Measurements from ENCODE around the gene CCDC158. TPM values are rescaled to one million over a fixed set of nuclear protein-coding genes. Genes with fewer than 3 reads are reported as not detected.

Gene CCDC158
- total and polyA plus RNA-seq, 2 of the 8 experiments (the other 6 are each of a cell fraction or from before 2014, with no cell fraction given), result not detected

DNA sequence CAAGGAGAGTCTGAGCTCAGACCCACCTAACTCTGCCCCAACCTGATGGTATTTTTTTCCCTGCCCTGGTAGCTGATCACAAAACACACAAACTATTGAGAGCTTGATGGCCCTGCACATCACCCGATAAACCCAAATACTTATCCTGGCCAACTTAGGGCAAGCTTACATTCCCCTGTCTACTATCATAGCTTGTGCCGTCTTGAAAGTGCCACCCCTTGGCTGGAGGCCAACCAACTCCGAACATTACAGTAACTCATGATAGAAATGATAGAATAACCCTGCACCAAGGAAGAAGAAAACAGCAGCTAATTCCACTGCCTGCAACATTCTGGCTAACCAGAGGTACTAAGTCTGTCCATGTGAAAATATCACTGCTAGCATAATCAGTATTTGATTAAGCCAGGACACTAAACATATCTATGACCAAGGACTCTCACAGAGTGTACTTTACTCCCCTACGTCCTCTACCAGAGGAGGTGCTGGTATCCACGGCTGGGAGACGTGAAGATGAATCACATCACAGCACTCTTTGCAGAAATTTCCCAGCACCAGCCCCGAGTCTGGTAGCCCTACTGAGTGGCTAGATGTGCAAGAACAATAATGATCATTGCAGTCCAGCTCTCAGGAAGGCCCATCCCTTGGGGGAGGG, 105.5 kb downstream of the CCDC158 start:
- Histone ChIP-seq H2BK15ac (ENCODE audit: low read length) (no peak overlapping the region), H3K9ac (replicated peaks in 1 of 4; ENCODE audit: extremely low read depth in 1 of 4, low read depth in 3 of 4, low read length in 3 of 4) (no peak overlapping the region), H3K27ac (ENCODE audit: low read depth, low read length) (no peak overlapping the region), H4K91ac (replicated peaks; ENCODE audit: insufficient read length, low read length) (no peak overlapping the region), H3K36me3 (ENCODE audit: control insufficient read depth in 2 of 4, insufficient read depth in 4 of 4, low read length in 3 of 4) (no peaks in the 10 kb centered on the region; a peak in 1 of 8 replicates), H3K79me1 (ENCODE audit: low read depth, low read length) (no peaks in the 10 kb centered on the region), H3K18ac (ENCODE audit: extremely low read depth, low read length) (no peak overlapping the region), H3K27me3 (replicated peaks in 1 of 4; ENCODE audit: control insufficient read depth in 3 of 4, extremely low read depth in 1 of 4, insufficient read depth in 3 of 4, low read length in 3 of 4) (no peaks in the 10 kb centered on the region), H3K4me3 (ENCODE audit: extremely low read depth in 1 of 4, insufficient read depth in 2 of 4, low read depth in 3 of 4, low read length in 4 of 4) (no peak overlapping the region), H4K8ac (ENCODE audit: extremely low read depth, insufficient read depth, low read length) (no peak overlapping the region), H3K79me2 (ENCODE audit: control insufficient read depth in 1 of 2, insufficient read depth in 2 of 2, low read length in 2 of 2) (no peaks in the 10 kb centered on the region), H3K4me1 (replicated peaks in 1 of 4; ENCODE audit: control insufficient read depth in 3 of 4, insufficient read depth in 4 of 4, low read length in 3 of 4) (no peaks in the 10 kb centered on the region), H3K56ac (replicated peaks; ENCODE audit: insufficient read length, low read depth, low read length) (no peak overlapping the region), H3K23me2 (ENCODE audit: low read depth, low read length) (no peaks in the 10 kb centered on the region), H4K20me1 (replicated peaks in 1 of 2; ENCODE audit: control insufficient read depth in 1 of 2, insufficient read depth in 2 of 2, low read length in 2 of 2) (no peaks in the 10 kb centered on the region), H2AK5ac (ENCODE audit: low read depth, low read length) (no peak overlapping the region), H2BK5ac (ENCODE audit: low read depth, low read length) (no peak overlapping the region), H2BK20ac (ENCODE audit: low read length) (no peak overlapping the region), H2BK120ac (replicated peaks; ENCODE audit: low read depth, low read length) (no peak overlapping the region), H2BK12ac (ENCODE audit: low read depth, low read length) (no peak overlapping the region), H3K14ac (ENCODE audit: insufficient read length) (no peak overlapping the region), H2AFZ (ENCODE audit: low read length) (no peak overlapping the region), H4K5ac (ENCODE audit: insufficient read length, low read depth, low read length) (no peak overlapping the region), H3K4ac (replicated peaks; ENCODE audit: insufficient read length, low read depth, low read length) (no peak overlapping the region), H3K23ac (ENCODE audit: insufficient read length) (no peak overlapping the region), H3K4me2 (ENCODE audit: insufficient read depth in 1 of 2, low read depth in 2 of 2, low read length in 2 of 2) (no peak overlapping the region), H3K9me3 (ENCODE audit: insufficient read depth in 2 of 2, low read depth in 1 of 2, low read length in 1 of 2) (no peaks in the 10 kb centered on the region)
- FAIRE-seq (no peak), DNase-seq (ENCODE audit: low read depth in 1 of 2, low spot score in 2 of 2) (no peak)
- TF ChIP-seq JUN (IDR thresholded peaks at IDR 0.05; ENCODE audit: low read depth, low read length), result no peak
- TF ChIP-seq RNF2 (IDR thresholded peaks at IDR 0.05; ENCODE audit: borderline replicate concordance, low read depth, low read length, missing control alignments, poor library complexity, severe bottlenecking), result no peak
- no peak for TF ChIP-seq CHD2 (IDR thresholded peaks at IDR 0.05; ENCODE audit: low read length)
- no peak for TF ChIP-seq SIX5 (IDR thresholded peaks at IDR 0.05; ENCODE audit: low read depth, low read length)
- no peak for TF ChIP-seq SUZ12 (IDR thresholded peaks at IDR 0.05; ENCODE audit: low read length)
- no peak for TF ChIP-seq FOSL1 (IDR thresholded peaks at IDR 0.05; ENCODE audit: insufficient read depth, low read depth, low read length)
- TF ChIP-seq CREB1 (IDR thresholded peaks at IDR 0.05), result no peak
- TF ChIP-seq SRF (IDR thresholded peaks at IDR 0.05; ENCODE audit: low read depth, low read length), result no peak
- no peak for TF ChIP-seq MAX (IDR thresholded peaks at IDR 0.05)
- no peak for TF ChIP-seq TCF12 (IDR thresholded peaks at IDR 0.05; ENCODE audit: low read depth, low read length)
- ChIA-PET CTCF (ENCODE audit: partially characterized antibody) (interaction anchor here (1.0 to 2.0 kb wide), 9 partner anchors 10 to 135 kb away, joined by 3 to 5 read pairs (median 4); no protein-coding TSS in a partner anchor), POLR2A (ENCODE audit: partially characterized antibody) (no interaction called here)
- WGBS, 2 experiments (ENCODE audit: extremely low coverage in 1 of 2, insufficient coverage in 1 of 2, insufficient read length in 1 of 2, insufficient replicate concordance in 2 of 2, low coverage in 1 of 2, low lambda C conversion rate in 2 of 2, missing lambda C conversion rate in 1 of 2), result 88% methylated on average over 7 of the region's 7 CpGs; no CpG with 5 or more reads in 1 of the 2 experiments

Data from H1 (cell line).